ENCODE data around the gene FIGNL2.

GRCh38 chr12:51809193-51809592 lies 39.3 kb downstream of the FIGNL2 start:
- TF ChIP-seq CTCF (IDR thresholded peaks at IDR 0.05) (no peak), POLR2A (IDR thresholded peaks at IDR 0.05) (no peak)
